K562 (cell line): Measurements from ENCODE around the gene YTHDC2. TPM values are rescaled to one million over a fixed set of nuclear protein-coding genes. Genes with fewer than 3 reads are reported as not detected.
A peak's percentile ranks its signal among the peaks of the same experiment; 100 is the strongest.

Experiments used
- ATAC-seq: fragments of 200-7000 bp; cut with Tn5 transposase; 3 replicates; pipeline ENCODE4 v1.9.1; 2020; ENCODE audit warnings: moderate library complexity
- BruUV-seq: library from RNA; stranded (reverse); fragments of 400-500 nt; replicated peaks from 2 replicates; lab custom pipeline; 2021; lab: Mats Ljungman, UMichigan
- CTCF ChIA-PET: fragments of 300-600 bp; formaldehyde crosslinking; extraction: SDS; loops from one replicate; lab custom pipeline; 2021; ENCODE audit warnings: low intra/inter-chr PET ratio; lab: Yijun Ruan, JAX
- POLR2A ChIA-PET: fragments of 300-600, 350-650 bp; sonication (Branson Sonifier 250); formaldehyde crosslinking; extraction: SDS; loops from one replicate; lab custom pipeline; 2021; ENCODE audit warnings: antibody characterized with exemption, inconsistent platforms; lab: Yijun Ruan, JAX
- DNase-seq, 4 experiments: peaks; one replicate each; pipeline versions ENCODE4 v3.0.0 to v3.0.0-alpha.2; 2011 to 2018; ENCODE audit warnings: low spot score in 3 of 4, mixed read lengths in 3 of 4; ENCODE audit errors: extremely low read depth in 1 of 4
- FAIRE-seq: peaks from 2 replicates; lab custom pipeline; 2011; peaks lifted over from hg19 to GRCh38; lab: Jason Lieb, UNC
- H2AFZ ChIP-seq: 2 replicates; pipeline ENCODE4 v1.6.0; 2011; ENCODE audit warnings: low read depth, low read length, control low read depth, inconsistent platforms
- H3K27ac ChIP-seq: fragments of 200-600 bp; 3 replicates; pipeline ENCODE4 v1.8.0; 2011; ENCODE audit warnings: low read depth, mild to moderate bottlenecking, control low read depth, inconsistent platforms, low read length, moderate library complexity, mixed read lengths; ENCODE audit errors: extremely low read depth
- H3K27me3 ChIP-seq, 2 experiments: fragments of 300-600 bp in 1 of 2; 2 replicates in 1 of 2; 3 replicates in 1 of 2; pipeline versions ENCODE4 v1.6.0 to v1.8.0; 2011; ENCODE audit warnings: inconsistent platforms in 2 of 2, low read length in 2 of 2, mild to moderate bottlenecking in 1 of 2, mixed read lengths in 1 of 2, moderate library complexity in 1 of 2; ENCODE audit not compliant: control insufficient read depth in 2 of 2, insufficient read depth in 2 of 2
- H3K36me3 ChIP-seq: fragments of 300-600 bp; 3 replicates; pipeline ENCODE4 v1.8.0; 2011; ENCODE audit warnings: mild to moderate bottlenecking, low read length, inconsistent platforms; ENCODE audit not compliant: control insufficient read depth, insufficient read depth
- H3K4me1 ChIP-seq, 2 experiments: fragments of 200-600 bp in 1 of 2; replicated peaks in 1 of 2; 2 replicates in 1 of 2; 3 replicates in 1 of 2; pipeline versions ENCODE4 v1.5.1 to v1.8.0; 2011; ENCODE audit warnings: inconsistent platforms in 2 of 2, low read length in 2 of 2, mild to moderate bottlenecking in 1 of 2, mixed read lengths in 1 of 2, moderate library complexity in 1 of 2; ENCODE audit not compliant: control insufficient read depth in 2 of 2, insufficient read depth in 2 of 2
- H3K4me2 ChIP-seq: 2 replicates; pipeline ENCODE4 v1.6.1; 2011; ENCODE audit warnings: low read length, control low read depth, inconsistent platforms, mixed read lengths; ENCODE audit not compliant: insufficient read depth
- H3K4me3 ChIP-seq: fragments of 200-600 bp; sonication (generic), shearing (Covaris generic); 2 replicates; pipeline ENCODE4 v1.5.1; 2016; ENCODE audit warnings: control low read depth, inconsistent platforms
- H3K79me2 ChIP-seq: fragments of 200-600 bp; 3 replicates; pipeline ENCODE4 v1.8.0; 2011; ENCODE audit warnings: low read length, inconsistent platforms; ENCODE audit not compliant: control insufficient read depth, insufficient read depth
- H3K9ac ChIP-seq, 2 experiments: 2 replicates each; pipeline versions ENCODE4 v1.6.0 to v1.6.1; 2011; ENCODE audit warnings: low read depth in 2 of 2, low read length in 2 of 2, control low read depth in 1 of 2, inconsistent platforms in 1 of 2, mild to moderate bottlenecking in 1 of 2, mixed read lengths in 1 of 2; ENCODE audit not compliant: insufficient read depth in 1 of 2
- H3K9me1 ChIP-seq: one replicate; pipeline ENCODE4 v1.6.0; 2011; ENCODE audit warnings: inconsistent platforms, mild to moderate bottlenecking, low read length, moderate library complexity; ENCODE audit not compliant: control insufficient read depth, insufficient read depth
- H3K9me3 ChIP-seq: replicated peaks from 2 replicates; pipeline ENCODE4 v1.5.1; 2011; ENCODE audit warnings: low read depth, low read length, inconsistent platforms; ENCODE audit not compliant: control insufficient read depth, insufficient read depth
- H4K20me1 ChIP-seq: replicated peaks from 2 replicates; pipeline ENCODE4 v1.6.1; 2011; ENCODE audit warnings: low read length, inconsistent platforms, mixed read lengths; ENCODE audit not compliant: control insufficient read depth, insufficient read depth
- ARID1B ChIP-seq: fragments of 450-650 bp; IDR thresholded peaks from 2 replicates; pipeline ENCODE4 v1.6.1; 2016; ENCODE audit warnings: antibody characterized with exemption, mild to moderate bottlenecking, inconsistent platforms
- ATF3 ChIP-seq, 2 experiments: fragments of 450-650 bp in 1 of 2; sonication (generic) in 1 of 2; formaldehyde crosslinking in 1 of 2; IDR thresholded peaks in 1 of 2; conservative IDR thresholded peaks in 1 of 2; 2 replicates each; pipeline versions ENCODE4 v1.6.1 to v1.8.1; 2016 to 2023; ENCODE audit warnings: mild to moderate bottlenecking in 2 of 2, moderate library complexity in 2 of 2, inconsistent platforms in 1 of 2, missing genetic modification reagents in 1 of 2
- BDP1 ChIP-seq: IDR thresholded peaks from 3 replicates; pipeline ENCODE4 v1.6.1; 2011; ENCODE audit not compliant: insufficient read length, insufficient read depth
- CC2D1A ChIP-seq: fragments of 450-650 bp; IDR thresholded peaks from 2 replicates; pipeline ENCODE4 v1.6.1; 2017; ENCODE audit warnings: mild to moderate bottlenecking
- CEBPG ChIP-seq, 3 experiments: fragments of 200-800 bp in 1 of 3; sonication (Bioruptor generic) in 1 of 3; sonication (generic) in 1 of 3; formaldehyde crosslinking in 1 of 3; IDR thresholded peaks in 2 of 3; conservative IDR thresholded peaks in 1 of 3; 2 replicates each; pipeline versions ENCODE4 v1.6.1 to v1.8.0; 2016 to 2022; ENCODE audit warnings: missing compliant biosample characterization in 2 of 3, missing genetic modification characterization in 2 of 3, mild to moderate bottlenecking in 1 of 3, missing genetic modification reagents in 1 of 3
- E2F3 ChIP-seq: fragments of 250-450 bp; sonication (Bioruptor Pico); IDR thresholded peaks from 2 replicates; pipeline ENCODE4 v1.4.0; 2020; ENCODE audit warnings: mild to moderate bottlenecking
- MCM7 ChIP-seq, 2 experiments: fragments of 450-650 bp; IDR thresholded peaks; 2 replicates each; pipeline ENCODE4 v1.6.1; 2016 to 2018
- MITF ChIP-seq: IDR thresholded peaks from 2 replicates; pipeline ENCODE4 v1.6.1; 2014; ENCODE audit warnings: antibody characterized with exemption
- PRDM10 ChIP-seq: fragments of 450-650 bp; IDR thresholded peaks from 2 replicates; pipeline ENCODE4 v1.6.1; 2018; ENCODE audit not compliant: partially characterized antibody
- PURB ChIP-seq: sonication (generic); formaldehyde crosslinking; IDR thresholded peaks from 2 replicates; pipeline ENCODE4 v1.9.0; 2021; ENCODE audit warnings: low read depth, mild to moderate bottlenecking, missing genetic modification reagents
- RAD51 ChIP-seq: fragments of 450-650 bp; IDR thresholded peaks from 2 replicates; pipeline ENCODE4 v1.7.1; 2016; ENCODE audit warnings: low read depth, mild to moderate bottlenecking, borderline replicate concordance
- SPI1 ChIP-seq: IDR thresholded peaks from 2 replicates; pipeline ENCODE4 v1.6.1; 2011; ENCODE audit warnings: low read depth, low read length, control low read depth, borderline replicate concordance
- SREBF2 ChIP-seq: sonication (generic); formaldehyde crosslinking; IDR thresholded peaks from 2 replicates; pipeline ENCODE4 v1.4.0; 2020; ENCODE audit warnings: mild to moderate bottlenecking, missing genetic modification reagents
- XRCC4 ChIP-seq: IDR thresholded peaks from one replicate; pipeline ENCODE4 v1.6.1; 2011; ENCODE audit not compliant: insufficient read depth, insufficient read length; ENCODE audit errors: extremely low read depth
- ZNF655 ChIP-seq: fragments of 250-450 bp; sonication (Bioruptor Pico); IDR thresholded peaks from 2 replicates; pipeline ENCODE4 v1.5.0; 2021
- ZNF77 ChIP-seq: fragments of 250-450 bp; sonication (Bioruptor Pico); IDR thresholded peaks from 2 replicates; pipeline ENCODE4 v1.5.0; 2020
- ZSCAN29 ChIP-seq: fragments of 450-650 bp; IDR thresholded peaks from 2 replicates; pipeline ENCODE4 v1.6.1; 2017
- in situ Hi-C: fragments of 300-500 bp; cut with MboI; formaldehyde crosslinking; loops from 4 replicates; pipeline ENCODE4 v1.15.0; 2018; ENCODE audit warnings: inconsistent platforms, mixed read lengths
- intact Hi-C: fragments of 100-400 bp; cut with micrococcal nuclease; formaldehyde crosslinking; loops from 2 replicates; pipeline ENCODE4 v1.14.2; 2022
- polyA plus RNA-seq, 8 experiments: library from polyadenylated mRNA; depleted of rRNA in 4 of 8; stranded (reverse) in 5 of 8; unstranded in 3 of 8; fragments of >200 nt; fragmentation: Nextera tagmentation in 2 of 8; fragmentation: Illumina TruSeq in 1 of 8; extraction: Ambion mirVana in 2 of 8; extraction: Trizol in 1 of 8; gene quantifications; 2 replicates each; pipeline versions ENCODE4 v1.2.1 to v1.2.3, GENCODE V29; 2011 to 2014; ENCODE audit warnings: inconsistent platforms in 1 of 8, missing spikeins in 1 of 8
- total RNA-seq, 7 experiments: library from RNA; depleted of rRNA in 6 of 7; stranded (reverse); fragments of >200 nt in 6 of 7; fragmentation: Illumina TruSeq in 2 of 7; extraction: Trizol in 2 of 7; gene quantifications; 2 replicates each; pipeline versions ENCODE4 v1.2.1 to v1.2.3, GENCODE V29; 2011 to 2021; ENCODE audit warnings: low replicate concordance in 1 of 7

Gene YTHDC2
- total and polyA plus RNA-seq, 9 of the 15 experiments (the other 6 are each of a cell fraction or from before 2014, with no cell fraction given) = 2.7 to 21.6 (median 15.9) TPM

- Histone ChIP-seq H3K9ac (no peak overlapping the region), H3K4me1 (no peaks in the 10 kb centered on the region), H3K79me2 (no peaks in the 10 kb centered on the region), H2AFZ (no peak overlapping the region), H3K27ac (no peak overlapping the region), H4K20me1 (no peaks in the 10 kb centered on the region), H3K9me1 (no peaks in the 10 kb centered on the region), H3K27me3 (peaks cover 0 to 8% of the 10 kb centered on the region in 2 experiments; a peak in 3 of 5 replicates), H3K4me3 (no peak overlapping the region), H3K9me3 (peaks cover 2% of the 10 kb centered on the region), H3K36me3 (no peaks in the 10 kb centered on the region), H3K4me2 (no peak overlapping the region)
- intact Hi-C loops = loop anchor here (5.0 kb wide), 1 partner anchor 60 kb away; no protein-coding TSS in a partner anchor
- DNase-seq (no peak), ATAC-seq (no peak), FAIRE-seq (no peak)
- no TSS peak for BruUV-seq
- in situ Hi-C loops = no loop called here
- ChIA-PET CTCF (no interaction called here), POLR2A (interaction anchor here (0.6 kb wide), 1 partner anchor 361 kb away, joined by 3 read pairs; no protein-coding TSS in a partner anchor)
- TF ChIP-seq RAD51 (no peak), CC2D1A (no peak), ZNF77 (CRISPR knock-in tag) (no peak), MITF (no peak), E2F3 (CRISPR knock-in tag) (no peak), ATF3 (IDR thresholded peaks at IDR 0.05) (no peak), ATF3 (CRISPR knock-in tag; conservative IDR thresholded peaks at IDR 0.05) (no peak), XRCC4 (no peak), ZSCAN29 (no peak), SREBF2 (CRISPR knock-in tag) (no peak), CEBPG (CRISPR knock-in tag; IDR thresholded peaks at IDR 0.05) (no peak), CEBPG (tag; conservative IDR thresholded peaks at IDR 0.05 in 1 of 2, IDR thresholded peaks at IDR 0.05 in 1 of 2) (peak; percentile 55 to 77), ARID1B (no peak), PURB (CRISPR knock-in tag) (no peak), MCM7 (IDR thresholded peaks at IDR 0.05) (no peak), ZNF655 (CRISPR knock-in tag) (no peak), SPI1 (peak; percentile 50; the same call in 1 of the 2 replicates), PRDM10 (no peak), BDP1 (no peak)
Measured at GRCh38 chr5:113507601-113508000, 5.9 kb upstream of the YTHDC2 start.
